Neuron (in vitro differentiated cells): ENCODE measurements around the gene TNS4.

ENCODE experiments used
- H2AFZ ChIP-seq: one replicate; pipeline ENCODE4 v1.6.1; 2013; ENCODE audit warnings: low read depth, mild to moderate bottlenecking, inconsistent platforms, low read length, moderate library complexity
- H3K27me3 ChIP-seq: one replicate; pipeline ENCODE4 v1.6.1; 2013; ENCODE audit warnings: low read length; ENCODE audit not compliant: insufficient read depth
- H3K36me3 ChIP-seq: one replicate; pipeline ENCODE4 v1.6.1; 2013; ENCODE audit warnings: low read length; ENCODE audit not compliant: insufficient read depth
- H3K4me1 ChIP-seq: one replicate; pipeline ENCODE4 v1.6.1; 2013; ENCODE audit warnings: low read length; ENCODE audit not compliant: insufficient read depth
- H3K4me3 ChIP-seq: 2 replicates; pipeline ENCODE4 v1.5.1; 2013; ENCODE audit warnings: mild to moderate bottlenecking, low read length, moderate library complexity
- H3K9me3 ChIP-seq: one replicate; pipeline ENCODE4 v1.6.1; 2013; ENCODE audit warnings: low read length

The TNS4 gene

DNA sequence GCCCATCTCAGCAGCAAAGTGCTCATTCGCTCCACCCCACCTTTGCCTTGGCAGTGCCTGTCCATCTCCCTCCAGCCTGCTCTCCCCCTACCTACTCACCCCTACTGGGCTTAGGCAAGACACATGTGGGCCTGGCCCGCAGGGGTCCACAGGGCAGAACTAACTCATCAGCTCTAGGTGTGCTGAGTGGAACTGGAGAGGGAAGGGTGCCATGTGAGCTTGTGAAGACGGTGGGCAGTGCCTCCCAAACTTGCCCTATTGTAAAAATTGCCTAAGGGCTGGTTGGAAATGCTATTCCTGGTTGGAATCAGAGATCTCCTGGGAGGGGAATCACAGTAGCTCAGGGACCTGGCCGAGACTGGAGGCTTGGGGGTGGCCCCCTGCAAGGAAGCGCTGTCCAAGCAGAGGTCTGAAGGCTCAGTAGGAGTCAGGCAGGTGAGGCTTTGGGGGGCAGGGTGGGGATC is 29.1 kb upstream of the TNS4 start:
- H2AFZ ChIP-seq = no peak overlapping the region
- H3K4me3 ChIP-seq = no peak overlapping the region
- no peaks in the 10 kb centered on the region for H3K36me3 ChIP-seq
- no peaks in the 10 kb centered on the region for H3K27me3 ChIP-seq
- H3K4me1 ChIP-seq = peaks cover 4% of the 10 kb centered on the region
- H3K9me3 ChIP-seq = peaks cover 2% of the 10 kb centered on the region

GRCh38 chr17:40529991-40530390 is 28.6 kb upstream of the TNS4 start:
- no peaks in the 10 kb centered on the region for H3K27me3 ChIP-seq
- peaks cover 2% of the 10 kb centered on the region for H3K9me3 ChIP-seq
- no peaks in the 10 kb centered on the region for H3K36me3 ChIP-seq
- no peak overlapping the region for H2AFZ ChIP-seq
- no peak overlapping the region for H3K4me3 ChIP-seq
- peaks cover 4% of the 10 kb centered on the region for H3K4me1 ChIP-seq

DNA sequence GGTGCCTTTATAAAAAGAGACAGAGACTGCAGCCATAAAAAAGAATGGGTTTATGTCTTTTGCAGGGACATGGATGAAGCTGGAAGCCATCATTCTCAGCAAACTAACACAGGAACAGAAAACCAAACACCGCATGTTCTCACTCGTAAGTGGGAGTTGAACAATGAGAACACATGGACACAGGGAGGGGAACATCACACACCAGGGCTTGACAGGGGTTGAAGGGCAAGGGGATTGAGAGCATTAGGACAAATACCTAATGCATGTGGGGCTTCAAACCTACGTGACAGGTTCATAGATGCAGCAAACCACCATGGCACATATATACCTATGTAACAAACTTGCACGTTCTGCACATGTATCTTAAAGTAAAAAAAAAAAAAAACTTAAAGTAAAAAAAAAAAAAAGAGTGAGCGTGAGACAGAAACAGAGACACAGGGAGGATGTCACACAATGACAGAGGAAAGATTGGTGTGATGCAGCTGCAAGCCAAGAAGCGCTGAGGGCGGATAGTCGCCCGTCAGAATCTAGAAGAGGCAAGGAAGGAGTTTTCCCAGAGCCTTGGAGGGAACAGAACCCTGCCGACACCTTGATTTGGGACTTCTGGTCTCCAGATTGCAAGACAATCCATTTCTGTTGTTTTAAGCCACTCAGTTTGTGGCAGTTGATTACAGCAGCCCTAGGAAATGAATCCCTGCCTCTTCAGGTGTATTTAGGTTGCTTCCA is 27.4 kb upstream of the TNS4 start:
- H3K27me3 ChIP-seq = no peaks in the 10 kb centered on the region
- H2AFZ ChIP-seq = no peak overlapping the region
- no peaks in the 10 kb centered on the region for H3K36me3 ChIP-seq

GRCh38 chr17:40526668-40527067 is 25.2 kb upstream of the TNS4 start:
- no peak overlapping the region for H2AFZ ChIP-seq
- H3K36me3 ChIP-seq = no peaks in the 10 kb centered on the region
- H3K4me3 ChIP-seq = no peak overlapping the region
- peaks cover 11% of the 10 kb centered on the region for H3K4me1 ChIP-seq
- H3K9me3 ChIP-seq = peaks cover 2% of the 10 kb centered on the region
- no peaks in the 10 kb centered on the region for H3K27me3 ChIP-seq

More for the DNA sequence above, 27.4 kb upstream of the TNS4 start:
- H3K4me1 ChIP-seq = peaks cover 11% of the 10 kb centered on the region
- H3K4me3 ChIP-seq = no peak overlapping the region
- peaks cover 2% of the 10 kb centered on the region for H3K9me3 ChIP-seq

DNA sequence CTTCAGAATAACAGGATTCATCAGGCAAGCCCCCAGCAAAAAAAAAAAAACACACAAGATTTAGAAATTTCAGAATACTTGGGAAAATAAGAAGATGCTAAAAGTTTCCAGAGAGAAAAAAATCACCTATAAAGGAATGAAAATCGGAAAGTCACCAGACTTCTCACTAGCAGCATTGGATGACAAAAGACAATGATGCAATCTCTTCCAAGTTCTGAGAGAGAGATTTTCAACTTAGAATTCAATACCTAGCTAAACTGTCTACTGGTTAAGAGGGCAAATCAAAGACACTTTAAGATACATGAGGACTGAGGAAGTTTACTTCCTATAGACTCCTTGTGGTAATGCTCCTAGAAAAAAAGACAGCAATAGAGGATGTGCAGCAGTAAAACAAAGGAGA is 23.9 kb upstream of the TNS4 start:
- Histone ChIP-seq H2AFZ (no peak overlapping the region), H3K9me3 (peaks cover 2% of the 10 kb centered on the region), H3K4me3 (no peak overlapping the region), H3K27me3 (no peaks in the 10 kb centered on the region), H3K4me1 (peaks cover 11% of the 10 kb centered on the region), H3K36me3 (no peaks in the 10 kb centered on the region)

DNA sequence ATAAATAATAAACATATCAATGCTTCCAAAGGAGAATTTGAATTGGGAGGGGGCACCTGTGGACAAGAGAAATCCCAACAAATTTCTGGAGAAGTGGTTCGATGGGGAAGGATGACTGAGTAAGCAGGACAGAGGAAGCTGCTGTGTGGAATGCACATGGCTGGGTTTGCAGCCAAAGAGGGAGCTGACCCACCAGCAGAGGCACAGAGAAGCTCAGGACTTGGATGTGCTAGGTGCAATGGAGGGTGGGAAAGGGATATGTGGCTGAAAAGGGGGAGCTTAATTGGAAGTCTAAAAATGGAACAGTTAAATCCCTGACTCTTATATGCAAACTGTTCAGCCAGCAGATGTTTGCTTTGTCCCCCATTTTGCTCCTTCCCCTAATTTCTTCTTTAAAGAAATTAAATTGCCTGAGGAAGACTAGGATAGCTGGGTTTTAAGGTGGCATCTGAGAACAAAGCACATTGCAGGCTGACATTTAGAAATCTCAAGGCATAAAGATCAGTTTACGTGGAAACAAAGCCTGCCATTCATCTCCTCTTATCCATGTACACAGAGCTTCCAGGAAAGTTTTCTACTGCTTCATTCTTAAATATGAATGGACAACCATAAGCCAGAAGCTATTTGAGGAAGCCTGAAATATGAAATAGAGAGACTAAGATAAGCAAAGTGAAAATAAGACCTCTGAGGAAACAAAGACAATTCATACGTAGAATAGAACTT is 23.0 kb upstream of the TNS4 start:
- H2AFZ ChIP-seq = no peak overlapping the region
- peaks cover 11% of the 10 kb centered on the region for H3K4me1 ChIP-seq
- H3K27me3 ChIP-seq = no peaks in the 10 kb centered on the region
- H3K4me3 ChIP-seq = no peak overlapping the region
- no peaks in the 10 kb centered on the region for H3K36me3 ChIP-seq
- peaks cover 2% of the 10 kb centered on the region for H3K9me3 ChIP-seq

DNA sequence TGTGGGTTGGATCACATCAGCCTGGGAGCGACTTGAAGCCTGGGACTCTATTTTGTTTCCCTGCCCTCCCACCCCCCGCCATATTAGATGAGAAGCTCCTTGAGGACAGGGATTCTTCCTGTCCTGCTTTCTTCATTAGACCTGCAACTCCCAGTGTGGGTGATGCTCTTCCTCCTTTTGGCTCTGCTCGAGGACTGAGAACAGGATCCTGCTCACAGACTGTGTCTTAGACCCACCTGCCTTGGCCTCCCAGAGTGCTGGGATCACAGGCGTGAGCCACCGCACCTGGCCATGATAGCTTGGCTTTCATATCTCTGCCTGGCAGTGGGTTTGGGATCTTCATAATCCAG is 21.5 kb upstream of the TNS4 start:
- no peak overlapping the region for H2AFZ ChIP-seq
- no peaks in the 10 kb centered on the region for H3K36me3 ChIP-seq
- peaks cover 11% of the 10 kb centered on the region for H3K4me1 ChIP-seq
- peaks cover 2% of the 10 kb centered on the region for H3K9me3 ChIP-seq
- no peak overlapping the region for H3K4me3 ChIP-seq
- no peaks in the 10 kb centered on the region for H3K27me3 ChIP-seq

GRCh38 chr17:40522250-40522960 is 21.0 kb upstream of the TNS4 start:
- Histone ChIP-seq H3K27me3 (no peaks in the 10 kb centered on the region), H3K4me3 (no peak overlapping the region), H3K9me3 (peaks cover 2% of the 10 kb centered on the region), H2AFZ (no peak overlapping the region), H3K4me1 (peaks cover 11% of the 10 kb centered on the region), H3K36me3 (no peaks in the 10 kb centered on the region)

GRCh38 chr17:40520991-40521453 is 19.6 kb upstream of the TNS4 start:
- H2AFZ ChIP-seq = no peak overlapping the region
- H3K4me3 ChIP-seq = no peak overlapping the region
- H3K9me3 ChIP-seq = no peaks in the 10 kb centered on the region
- H3K36me3 ChIP-seq = no peaks in the 10 kb centered on the region
- H3K27me3 ChIP-seq = no peaks in the 10 kb centered on the region
- H3K4me1 ChIP-seq = peaks cover 7% of the 10 kb centered on the region

DNA sequence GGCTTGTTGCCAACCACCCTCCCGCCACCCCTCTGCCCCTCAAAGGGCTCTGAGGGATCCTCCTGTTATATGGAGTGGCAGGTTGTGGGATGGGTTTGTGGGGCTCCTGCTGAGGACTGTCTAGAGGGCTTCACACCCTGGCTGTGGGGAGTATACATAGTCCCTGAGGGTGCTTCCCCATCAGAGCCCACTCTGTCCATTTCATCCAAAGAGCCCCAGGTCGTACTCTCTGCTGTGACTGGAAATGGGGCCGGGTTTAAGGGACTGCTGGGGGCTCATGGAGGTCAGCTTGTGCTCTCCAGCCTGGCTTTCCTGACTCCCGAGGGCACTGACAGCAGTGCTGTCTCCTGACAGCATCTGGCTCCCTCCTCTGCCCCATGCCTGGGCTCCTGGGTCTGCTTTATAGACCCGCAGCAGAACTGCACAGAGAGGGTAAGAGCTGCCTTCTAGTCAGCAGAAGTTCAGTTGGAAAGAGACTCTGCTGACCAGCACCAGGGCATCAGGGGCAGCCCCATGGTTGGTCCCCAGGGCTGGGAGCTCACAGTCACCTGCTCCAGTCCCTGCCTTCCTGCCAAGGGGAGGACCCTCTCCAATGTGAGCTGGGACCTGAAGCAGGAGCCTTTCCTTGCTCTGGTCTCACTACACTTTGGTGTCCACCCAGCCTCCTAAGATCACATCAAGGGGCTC is 17.8 kb upstream of the TNS4 start:
- Histone ChIP-seq H3K27me3 (no peaks in the 10 kb centered on the region), H2AFZ (no peak overlapping the region), H3K9me3 (no peaks in the 10 kb centered on the region), H3K4me1 (peaks cover 1% of the 10 kb centered on the region), H3K36me3 (no peaks in the 10 kb centered on the region), H3K4me3 (no peak overlapping the region)

GRCh38 chr17:40518401-40519088 is 17.1 kb upstream of the TNS4 start:
- Histone ChIP-seq H3K9me3 (no peaks in the 10 kb centered on the region), H3K36me3 (no peaks in the 10 kb centered on the region), H3K4me3 (no peak overlapping the region), H3K27me3 (no peaks in the 10 kb centered on the region), H2AFZ (no peak overlapping the region), H3K4me1 (no peaks in the 10 kb centered on the region)

DNA sequence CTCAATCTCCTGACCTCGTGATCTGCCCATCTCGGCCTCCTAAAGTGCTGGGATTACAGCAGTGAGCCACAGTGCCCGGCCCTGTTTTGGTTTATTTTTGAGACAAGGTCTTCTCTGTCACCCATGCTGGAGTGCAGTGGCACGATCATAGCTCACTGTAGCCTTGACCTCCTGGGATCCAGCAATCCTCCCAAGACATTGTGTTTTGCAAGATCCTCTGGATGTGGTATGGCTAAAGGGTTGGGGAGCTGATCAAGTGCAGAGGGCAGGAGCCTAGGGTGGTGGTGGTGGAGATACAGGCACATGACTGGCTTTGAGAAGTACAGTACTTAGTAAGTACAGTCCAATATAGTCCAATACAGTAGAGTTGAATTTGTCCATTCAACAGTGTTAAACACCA is 16.6 kb upstream of the TNS4 start:
- Histone ChIP-seq H3K4me1 (no peaks in the 10 kb centered on the region), H2AFZ (no peak overlapping the region), H3K4me3 (no peak overlapping the region), H3K27me3 (no peaks in the 10 kb centered on the region), H3K36me3 (no peaks in the 10 kb centered on the region), H3K9me3 (no peaks in the 10 kb centered on the region)
